ENCODE data around the gene REX1BD.

DNA sequence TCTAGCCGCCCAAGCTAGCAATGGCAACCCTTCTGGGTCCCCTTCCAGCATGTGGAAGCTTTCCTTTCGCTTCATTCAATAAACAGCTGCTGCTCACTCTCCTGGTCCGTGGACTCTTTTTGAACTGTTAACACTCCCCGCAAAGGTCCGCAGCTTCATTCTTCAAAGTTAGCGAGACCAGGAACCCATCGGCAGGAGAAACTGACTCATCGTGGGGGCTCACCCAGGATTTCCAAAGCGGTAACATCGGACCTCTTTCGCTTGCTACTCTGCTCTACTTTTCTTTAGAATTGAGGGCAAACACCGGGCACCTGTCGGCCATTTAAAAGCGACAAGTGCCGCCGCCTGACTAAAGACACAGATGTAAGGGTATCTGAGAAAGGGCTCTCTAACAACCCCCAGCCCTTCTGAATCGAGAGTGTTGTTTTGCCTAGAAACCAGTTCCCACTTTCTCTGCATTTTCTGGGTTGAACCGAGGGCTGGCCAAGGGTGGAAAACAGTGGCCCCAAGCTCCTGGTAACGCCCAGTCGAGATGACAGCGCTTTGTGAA, 11.2 kb upstream of the REX1BD start:
- TF ChIP-seq, protein P1, sequence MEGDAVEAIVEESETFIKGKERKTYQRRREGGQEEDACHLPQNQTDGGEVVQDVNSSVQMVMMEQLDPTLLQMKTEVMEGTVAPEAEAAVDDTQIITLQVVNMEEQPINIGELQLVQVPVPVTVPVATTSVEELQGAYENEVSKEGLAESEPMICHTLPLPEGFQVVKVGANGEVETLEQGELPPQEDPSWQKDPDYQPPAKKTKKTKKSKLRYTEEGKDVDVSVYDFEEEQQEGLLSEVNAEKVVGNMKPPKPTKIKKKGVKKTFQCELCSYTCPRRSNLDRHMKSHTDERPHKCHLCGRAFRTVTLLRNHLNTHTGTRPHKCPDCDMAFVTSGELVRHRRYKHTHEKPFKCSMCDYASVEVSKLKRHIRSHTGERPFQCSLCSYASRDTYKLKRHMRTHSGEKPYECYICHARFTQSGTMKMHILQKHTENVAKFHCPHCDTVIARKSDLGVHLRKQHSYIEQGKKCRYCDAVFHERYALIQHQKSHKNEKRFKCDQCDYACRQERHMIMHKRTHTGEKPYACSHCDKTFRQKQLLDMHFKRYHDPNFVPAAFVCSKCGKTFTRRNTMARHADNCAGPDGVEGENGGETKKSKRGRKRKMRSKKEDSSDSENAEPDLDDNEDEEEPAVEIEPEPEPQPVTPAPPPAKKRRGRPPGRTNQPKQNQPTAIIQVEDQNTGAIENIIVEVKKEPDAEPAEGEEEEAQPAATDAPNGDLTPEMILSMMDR (IDR thresholded peaks at IDR 0.05) = no peak
- no peak for TF ChIP-seq EZH2 (IDR thresholded peaks at IDR 0.05; ENCODE audit: borderline replicate concordance, insufficient read depth, low read depth, low read length, poor library complexity, severe bottlenecking)

Measured in B cell (primary cell).